DOHH2 (cell line): ENCODE results near the gene SLC8A1.

Experiments used
- H3F3A ChIP-seq: fragments of 200-600 bp; sonication (generic), shearing (Covaris generic); 2 replicates; pipeline ENCODE4 v1.6.0; 2016; ENCODE audit warnings: antibody characterized with exemption, mild to moderate bottlenecking; ENCODE audit not compliant: control insufficient read depth, insufficient read depth
- H3K27ac ChIP-seq: fragments of 200-600 bp; sonication (generic); 2 replicates; pipeline ENCODE4 v1.5.1; 2014; ENCODE audit warnings: low read depth, mild to moderate bottlenecking, low read length, moderate library complexity
- H3K27me3 ChIP-seq: fragments of 200-600 bp; sonication (generic); 2 replicates; pipeline ENCODE4 v1.6.1; 2014; ENCODE audit warnings: mild to moderate bottlenecking, low read length, mixed read lengths; ENCODE audit not compliant: control insufficient read depth
- H3K36me3 ChIP-seq: fragments of 200-600 bp; sonication (generic); 2 replicates; pipeline ENCODE4 v1.6.1; 2014; ENCODE audit warnings: mild to moderate bottlenecking, low read length, moderate library complexity, mixed read lengths; ENCODE audit not compliant: control insufficient read depth
- H3K4me1 ChIP-seq: fragments of 200-600 bp; sonication (generic); 2 replicates; pipeline ENCODE4 v1.6.1; 2014; ENCODE audit warnings: mild to moderate bottlenecking, low read length, mixed read lengths; ENCODE audit not compliant: control insufficient read depth
- H3K4me2 ChIP-seq: fragments of 200-600 bp; sonication (generic); 2 replicates; pipeline ENCODE4 v1.6.0; 2014; ENCODE audit warnings: mild to moderate bottlenecking, low read length, moderate library complexity
- H3K4me3 ChIP-seq: fragments of 200-600 bp; sonication (generic); 2 replicates; pipeline ENCODE4 v1.5.1; 2014; ENCODE audit warnings: mild to moderate bottlenecking, low read length, mixed read lengths
- H3K79me2 ChIP-seq: fragments of 200-600 bp; sonication (generic); 2 replicates; pipeline ENCODE4 v1.6.1; 2014; ENCODE audit warnings: mild to moderate bottlenecking, low read length, mixed read lengths; ENCODE audit not compliant: control insufficient read depth
- H3K9me2 ChIP-seq: fragments of 200-600 bp; sonication (generic); replicated peaks from 2 replicates; pipeline ENCODE4 v1.6.1; 2014; ENCODE audit warnings: mild to moderate bottlenecking, low read length, mixed read lengths; ENCODE audit not compliant: control insufficient read depth
- H3K9me3 ChIP-seq: fragments of 200-600 bp; sonication (generic); 2 replicates; pipeline ENCODE4 v1.6.1; 2014; ENCODE audit warnings: antibody characterized with exemption, low read length, mixed read lengths; ENCODE audit not compliant: control insufficient read depth, insufficient read depth
- H4K20me1 ChIP-seq: fragments of 200-600 bp; sonication (generic); 2 replicates; pipeline ENCODE4 v1.6.0; 2014; ENCODE audit warnings: low read depth, mild to moderate bottlenecking, antibody characterized with exemption, low read length, moderate library complexity; ENCODE audit not compliant: control insufficient read depth, insufficient read depth
- EZH2phosphoT487 ChIP-seq: fragments of 200-600 bp; sonication (generic); IDR thresholded peaks from 2 replicates; pipeline ENCODE4 v1.6.1; 2017; ENCODE audit warnings: borderline replicate concordance, mild to moderate bottlenecking, antibody characterized with exemption, low read length, moderate library complexity, mixed read lengths
- TF ChIP-seq, protein P1 (sequence below): fragments of 200-600 bp; sonication (generic); IDR thresholded peaks from one replicate; pipeline ENCODE4 v1.5.1; 2014; ENCODE audit warnings: antibody characterized with exemption, mild to moderate bottlenecking, low read depth, low read length; ENCODE audit not compliant: poor library complexity, severe bottlenecking

SLC8A1 gene

DNA sequence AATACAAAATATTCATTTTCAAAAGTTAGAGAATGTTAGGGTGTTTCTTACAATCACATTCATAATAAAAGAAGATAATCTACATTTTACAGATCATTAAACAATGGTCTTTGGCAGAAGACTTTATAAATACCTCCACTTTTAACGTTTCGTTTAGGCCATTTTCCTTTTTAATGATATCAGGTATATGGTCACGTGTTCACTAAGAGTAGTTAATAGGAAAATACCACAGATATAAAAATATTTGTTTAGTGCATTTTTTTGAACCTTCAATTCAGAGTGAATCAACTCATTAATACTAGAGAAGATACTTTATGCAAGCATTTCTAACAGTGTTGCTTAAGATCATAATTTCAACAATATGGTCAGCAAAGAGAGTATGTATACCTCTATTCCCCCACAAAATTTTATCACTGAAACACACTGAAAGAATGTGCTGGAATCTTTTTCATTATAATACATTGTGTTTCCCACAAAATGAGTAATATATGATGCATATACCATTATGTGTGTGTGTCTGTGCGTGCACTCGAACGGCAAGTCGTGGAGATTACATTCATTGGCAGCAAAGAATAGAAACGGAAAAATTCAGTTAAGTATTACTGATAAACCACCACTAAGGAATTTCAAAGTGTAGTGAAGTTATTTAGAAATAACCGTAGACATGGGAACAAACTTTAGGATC, 353.0 kb downstream of the SLC8A1 start:
- Histone ChIP-seq H3K9me3 (no peaks in the 10 kb centered on the region), H3K27me3 (no peaks in the 10 kb centered on the region), H3K4me1 (peaks cover 33% of the 10 kb centered on the region), H3K27ac (no peak overlapping the region), H3K9me2 (no peaks in the 10 kb centered on the region), H4K20me1 (no peaks in the 10 kb centered on the region), H3K79me2 (no peaks in the 10 kb centered on the region), H3K4me2 (no peak overlapping the region), H3K4me3 (no peak overlapping the region), H3F3A (peaks cover 6% of the 10 kb centered on the region), H3K36me3 (no peaks in the 10 kb centered on the region)
- TF ChIP-seq EZH2phosphoT487, result no peak
- TF ChIP-seq, protein P1, sequence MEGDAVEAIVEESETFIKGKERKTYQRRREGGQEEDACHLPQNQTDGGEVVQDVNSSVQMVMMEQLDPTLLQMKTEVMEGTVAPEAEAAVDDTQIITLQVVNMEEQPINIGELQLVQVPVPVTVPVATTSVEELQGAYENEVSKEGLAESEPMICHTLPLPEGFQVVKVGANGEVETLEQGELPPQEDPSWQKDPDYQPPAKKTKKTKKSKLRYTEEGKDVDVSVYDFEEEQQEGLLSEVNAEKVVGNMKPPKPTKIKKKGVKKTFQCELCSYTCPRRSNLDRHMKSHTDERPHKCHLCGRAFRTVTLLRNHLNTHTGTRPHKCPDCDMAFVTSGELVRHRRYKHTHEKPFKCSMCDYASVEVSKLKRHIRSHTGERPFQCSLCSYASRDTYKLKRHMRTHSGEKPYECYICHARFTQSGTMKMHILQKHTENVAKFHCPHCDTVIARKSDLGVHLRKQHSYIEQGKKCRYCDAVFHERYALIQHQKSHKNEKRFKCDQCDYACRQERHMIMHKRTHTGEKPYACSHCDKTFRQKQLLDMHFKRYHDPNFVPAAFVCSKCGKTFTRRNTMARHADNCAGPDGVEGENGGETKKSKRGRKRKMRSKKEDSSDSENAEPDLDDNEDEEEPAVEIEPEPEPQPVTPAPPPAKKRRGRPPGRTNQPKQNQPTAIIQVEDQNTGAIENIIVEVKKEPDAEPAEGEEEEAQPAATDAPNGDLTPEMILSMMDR, result no peak

DNA sequence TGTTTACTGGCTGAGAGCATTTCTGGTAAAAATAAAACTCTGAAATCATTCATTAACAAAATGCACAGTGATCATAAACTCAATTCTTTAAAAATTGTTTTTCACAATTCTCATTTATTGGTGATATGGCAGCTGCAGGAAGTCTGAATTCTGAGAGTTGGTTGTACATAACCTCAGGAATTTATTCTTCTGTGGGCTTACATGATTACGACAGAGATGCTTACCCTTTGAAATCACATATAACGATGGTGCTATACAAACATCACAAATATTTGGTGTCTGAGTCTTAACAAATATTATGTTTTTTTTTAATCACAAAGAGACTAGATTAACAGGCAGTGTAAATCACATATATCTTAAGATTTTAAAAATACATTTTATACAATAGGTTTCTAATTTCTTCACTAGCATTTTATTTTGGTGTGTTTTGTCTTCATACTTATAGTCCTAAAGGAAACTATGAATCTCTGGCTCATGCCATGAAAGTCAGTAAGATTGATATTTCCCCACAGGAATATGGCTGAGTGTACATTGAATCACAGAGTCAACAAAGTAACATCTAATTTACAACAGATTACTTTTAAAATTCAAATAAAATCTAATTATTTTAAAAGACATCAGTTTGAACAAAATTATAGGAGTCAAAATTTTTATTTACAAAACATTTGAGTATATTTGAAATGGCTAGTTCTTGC, 354.1 kb downstream of the SLC8A1 start:
- no peak overlapping the region for H3K4me3 ChIP-seq
- H4K20me1 ChIP-seq, result no peaks in the 10 kb centered on the region
- H3K4me2 ChIP-seq, result no peak overlapping the region
- H3K27ac ChIP-seq, result no peak overlapping the region
- H3K79me2 ChIP-seq, result no peaks in the 10 kb centered on the region
- no peaks in the 10 kb centered on the region for H3K9me3 ChIP-seq
- H3F3A ChIP-seq, result peaks cover 6% of the 10 kb centered on the region
- H3K27me3 ChIP-seq, result no peaks in the 10 kb centered on the region
- H3K4me1 ChIP-seq, result peaks cover 27% of the 10 kb centered on the region
- no peaks in the 10 kb centered on the region for H3K9me2 ChIP-seq
- TF ChIP-seq, protein P1, result no peak
- TF ChIP-seq EZH2phosphoT487, result no peak
- H3K36me3 ChIP-seq, result no peaks in the 10 kb centered on the region

DNA sequence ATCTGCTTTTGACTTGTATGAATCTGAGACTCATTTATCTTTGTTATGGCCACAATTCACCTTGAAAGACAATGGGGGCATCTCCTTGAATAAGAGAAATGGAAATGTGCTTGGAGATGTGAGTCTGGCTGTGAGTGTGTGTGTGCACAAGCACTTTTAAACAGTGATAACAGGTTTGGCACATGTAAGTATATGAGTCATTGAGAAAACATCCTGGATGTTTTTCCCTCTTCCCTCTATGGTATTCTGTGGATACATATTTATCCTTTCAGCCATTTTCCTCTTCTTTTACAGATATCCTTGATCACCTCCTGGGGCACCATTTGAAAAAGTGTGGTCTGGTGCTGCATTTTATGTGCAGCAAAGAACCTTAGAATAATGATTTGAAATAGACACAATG, 355.5 kb downstream of the SLC8A1 start:
- Histone ChIP-seq H3K9me2 (no peaks in the 10 kb centered on the region), H3K4me2 (no peak overlapping the region), H3K36me3 (no peaks in the 10 kb centered on the region), H3K4me1 (peaks cover 14% of the 10 kb centered on the region), H3K9me3 (no peaks in the 10 kb centered on the region), H3K4me3 (no peak overlapping the region), H3K79me2 (no peaks in the 10 kb centered on the region), H3K27ac (no peak overlapping the region), H3K27me3 (no peaks in the 10 kb centered on the region), H3F3A (peaks cover 3% of the 10 kb centered on the region), H4K20me1 (no peaks in the 10 kb centered on the region)
- no peak for TF ChIP-seq EZH2phosphoT487
- TF ChIP-seq, protein P1, result no peak
